Measurements from ENCODE around the gene NOD2. TPM values are rescaled to one million over a fixed set of nuclear protein-coding genes. Genes with fewer than 3 reads are reported as not detected.

The NOD2 gene
- total and polyA plus RNA-seq, 11 donors, result 0.21 to 6.5 (median 0.74) TPM

GRCh38 chr16:50765861-50766260 lies 72.5 kb downstream of the NOD2 start:
- no peak for DNase-seq
- peaks cover 0 to 63% (median 11%) of the 10 kb centered on the region in 9 donors for H3K36me3 ChIP-seq
- peaks cover 0 to 22% (median 5%) of the 10 kb centered on the region in 12 donors for H3K9me3 ChIP-seq
- intact Hi-C loops (cut with DNase I), result no loop called here
- 98 to 100% (median 99%) methylated on average over 1 of the region's 1 CpG for WGBS, 4 donors
- no peak for TF ChIP-seq CTCF (IDR thresholded peaks at IDR 0.05)
- no peak overlapping the region for H3K27ac ChIP-seq
- ATAC-seq, result no peak
- H3K4me3 ChIP-seq, result no peak overlapping the region
- H3K27me3 ChIP-seq, result no peaks in the 10 kb centered on the region
- H3K4me1 ChIP-seq, result peaks cover 0 to 43% (median 8%) of the 10 kb centered on the region in 12 donors

GRCh38 chr16:50767197-50767596 lies 73.8 kb downstream of the NOD2 start:
- DNase-seq, result no peak
- H3K4me1 ChIP-seq, result peaks cover 0 to 29% (median 4%) of the 10 kb centered on the region in 12 donors

GRCh38 chr16:50771366-50771765 lies 78.0 kb downstream of the NOD2 start:
- Histone ChIP-seq H3K4me1 (peaks cover 0 to 5% (median 0%) of the 10 kb centered on the region in 12 donors), H3K27ac (no peak overlapping the region), H3K27me3 (no peaks in the 10 kb centered on the region), H3K4me3 (no peak overlapping the region), H3K9me3 (peaks cover 0 to 10% (median 1%) of the 10 kb centered on the region in 12 donors), H3K36me3 (peaks cover 0 to 38% (median 5%) of the 10 kb centered on the region in 9 donors)
- TF ChIP-seq POLR2A (IDR thresholded peaks at IDR 0.05), result no peak
- TF ChIP-seq CTCF (IDR thresholded peaks at IDR 0.05), result no peak
- ATAC-seq (no peak), DNase-seq (no peak)
- intact Hi-C loops (cut with DNase I), result no loop called here
- WGBS, 4 donors, result 96 to 99% (median 98%) methylated on average over 3 of the region's 3 CpGs

More at GRCh38 chr16:50767197-50767596, 73.8 kb downstream of the NOD2 start:
- TF ChIP-seq POLR2A (IDR thresholded peaks at IDR 0.05), result no peak
- TF ChIP-seq CTCF (IDR thresholded peaks at IDR 0.05), result no peak
- Histone ChIP-seq H3K27ac (no peak overlapping the region), H3K36me3 (peaks cover 0 to 56% (median 11%) of the 10 kb centered on the region in 9 donors), H3K27me3 (no peaks in the 10 kb centered on the region), H3K4me3 (no peak overlapping the region), H3K9me3 (peaks cover 0 to 22% (median 5%) of the 10 kb centered on the region in 12 donors)
- intact Hi-C loops (cut with DNase I), result no loop called here
- no peak for ATAC-seq
- WGBS, 4 donors, result 96 to 97% (median 97%) methylated on average over 2 of the region's 2 CpGs

- no peak for ATAC-seq
- Histone ChIP-seq H3K27me3 (no peaks in the 10 kb centered on the region), H3K27ac (no peak overlapping the region), H3K4me1 (peaks cover 0 to 5% (median 0%) of the 10 kb centered on the region in 12 donors), H3K36me3 (peaks cover 0 to 48% (median 28%) of the 10 kb centered on the region in 9 donors), H3K9me3 (peaks cover 0 to 7% (median 0%) of the 10 kb centered on the region in 12 donors), H3K4me3 (no peak overlapping the region)
- TF ChIP-seq POLR2A (IDR thresholded peaks at IDR 0.05), result no peak
- TF ChIP-seq CTCF (IDR thresholded peaks at IDR 0.05), result no peak
- no peak for DNase-seq
- intact Hi-C loops (cut with DNase I), result no loop called here
- 96 to 97% (median 96%) methylated on average over 5 of the region's 5 CpGs for WGBS, 4 donors
Observed at GRCh38 chr16:50774405-50774804, 81.0 kb downstream of the NOD2 start.

Measured in heart left ventricle (tissue), 16 donors.